Psoas muscle (tissue), 8 donors: ENCODE results near the gene FRRS1L. TPM values are rescaled to one million over a fixed set of nuclear protein-coding genes. Genes with fewer than 3 reads are reported as not detected.

Experiments used
- ATAC-seq, 4 donors: fragments of 200-7000 bp; cut with Tn5 transposase; one replicate each; pipeline ENCODE4 v1.9.1; 2020; ENCODE audit warnings: moderate library complexity in 3 of 4, mild to moderate bottlenecking in 2 of 4
- DNase-seq, 2 donors: peaks; one replicate each; pipeline ENCODE4 v3.0.0-alpha.2; 2020
- H3K27ac ChIP-seq: fragments of 200-600 bp; one replicate; pipeline ENCODE4 v1.8.0; 2022
- H3K27me3 ChIP-seq, 3 donors: fragments of 200-600 bp in 1 of 3; one replicate each; pipeline versions ENCODE4 v1.6.1 to v1.8.0; 2013 to 2022; ENCODE audit warnings: low read length in 2 of 3, mild to moderate bottlenecking in 2 of 3, moderate library complexity in 1 of 3; ENCODE audit not compliant: insufficient read depth in 3 of 3
- H3K36me3 ChIP-seq, 2 donors: fragments of 200-600 bp in 1 of 2; one replicate each; pipeline versions ENCODE4 v1.6.1 to v1.8.0; 2013 to 2022; ENCODE audit warnings: low read depth in 1 of 2, mild to moderate bottlenecking in 1 of 2, moderate library complexity in 1 of 2; ENCODE audit not compliant: insufficient read depth in 1 of 2
- H3K4me1 ChIP-seq: fragments of 200-600 bp; one replicate; pipeline ENCODE4 v1.8.0; 2022
- H3K4me3 ChIP-seq: fragments of 200-600 bp; one replicate; pipeline ENCODE4 v1.8.0; 2022; ENCODE audit warnings: mild to moderate bottlenecking
- H3K9me3 ChIP-seq: fragments of 200-600 bp; one replicate; pipeline ENCODE4 v1.8.0; 2022
- WGBS, 3 donors: extraction: QIAGEN DNeasy Blood & Tissue Kit; methylation state at CpG; one replicate each; pipeline versions ENCODE4 v1.1.6 to v1.1.7; 2013; 5-methylcytosine and 5-hydroxymethylcytosine counted together
- intact Hi-C, 2 donors: fragments of 100-400 bp; cut with DNase I; formaldehyde crosslinking; loops; one replicate each; pipeline versions ENCODE4 v1.11.0 to v1.14.2; 2022
- polyA plus RNA-seq, 3 donors: library from polyadenylated mRNA; stranded (reverse); fragments of 200-250 nt; gene quantifications; one replicate each; pipeline ENCODE4 v1.2.3, GENCODE V29; 2013
- total RNA-seq, 4 donors: library from RNA; stranded (reverse); fragmentation: NEBNext Ultra II Directional in 2 of 4; extraction: Animal tissue kit (Norgen Biotek cat#: 25700) in 2 of 4; gene quantifications; one replicate each; pipeline versions ENCODE4 v1.2.1 to v1.2.4, GENCODE V29; 2021 to 2023
- TF ChIP-seq, protein P1 (sequence below): fragments of 200-600 bp; IDR thresholded peaks from one replicate; pipeline ENCODE4 v1.8.0; 2022; ENCODE audit warnings: antibody characterized with exemption
- donor health status: healthy with polysubstance abuse.
- donor health status: DM: no; HTN: no; CAD: no; lungs with moderate emphysema.
- donor health status: Bipolar disorder and iron deficiency.
- donor health status: healthy.
- donor health status: DM: yes; HTN: yes; CAD: no.
- donor health status: DM: no; HTN: no; CAD: no.
- donor health status: DM: no; HTN: no; CAD: no.
- donor health status: DM: yes; HTN: yes; CAD: no.

Gene FRRS1L
- total and polyA plus RNA-seq, 7 donors: under 0.01 to 0.04 (median 0.01) TPM; not detected in 4

DNA sequence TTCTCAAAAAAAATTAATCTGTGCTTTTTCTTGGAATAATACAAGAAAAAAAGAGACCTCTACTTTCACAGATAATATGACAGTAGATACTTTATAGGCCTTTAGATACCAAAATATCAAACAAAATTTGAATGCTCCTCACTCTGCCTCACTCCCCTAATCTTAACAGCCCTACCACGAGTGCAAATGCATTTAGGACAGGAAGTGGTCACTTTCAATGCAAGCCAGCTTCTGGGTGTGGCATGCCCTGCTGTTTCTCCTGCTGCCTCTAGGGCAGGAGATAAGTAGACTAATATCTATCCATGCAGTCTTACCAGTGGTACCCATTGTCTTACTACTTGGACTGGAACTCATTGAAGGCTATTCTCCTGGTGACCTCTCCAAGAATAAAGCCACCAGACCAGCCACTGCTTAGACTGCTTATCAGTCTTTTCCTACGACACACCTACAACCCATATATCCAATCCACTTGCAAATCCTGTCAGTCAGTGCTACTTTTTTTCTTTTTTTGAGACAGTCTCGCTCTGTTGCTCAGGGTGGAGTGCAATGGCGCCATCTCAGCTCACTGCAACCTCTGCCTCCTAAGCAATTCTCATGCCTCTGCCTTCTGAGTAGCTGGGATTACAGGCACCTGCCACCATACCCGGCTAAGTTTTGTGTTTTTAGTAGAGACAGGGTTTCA, 23.0 kb downstream of the FRRS1L start:
- Histone ChIP-seq H3K27me3 (no peaks in the 10 kb centered on the region), H3K4me3 (no peak overlapping the region), H3K27ac (no peak overlapping the region), H3K4me1 (no peaks in the 10 kb centered on the region), H3K9me3 (no peaks in the 10 kb centered on the region), H3K36me3 (no peaks in the 10 kb centered on the region)
- intact Hi-C loops: no loop called here
- TF ChIP-seq, protein P1, sequence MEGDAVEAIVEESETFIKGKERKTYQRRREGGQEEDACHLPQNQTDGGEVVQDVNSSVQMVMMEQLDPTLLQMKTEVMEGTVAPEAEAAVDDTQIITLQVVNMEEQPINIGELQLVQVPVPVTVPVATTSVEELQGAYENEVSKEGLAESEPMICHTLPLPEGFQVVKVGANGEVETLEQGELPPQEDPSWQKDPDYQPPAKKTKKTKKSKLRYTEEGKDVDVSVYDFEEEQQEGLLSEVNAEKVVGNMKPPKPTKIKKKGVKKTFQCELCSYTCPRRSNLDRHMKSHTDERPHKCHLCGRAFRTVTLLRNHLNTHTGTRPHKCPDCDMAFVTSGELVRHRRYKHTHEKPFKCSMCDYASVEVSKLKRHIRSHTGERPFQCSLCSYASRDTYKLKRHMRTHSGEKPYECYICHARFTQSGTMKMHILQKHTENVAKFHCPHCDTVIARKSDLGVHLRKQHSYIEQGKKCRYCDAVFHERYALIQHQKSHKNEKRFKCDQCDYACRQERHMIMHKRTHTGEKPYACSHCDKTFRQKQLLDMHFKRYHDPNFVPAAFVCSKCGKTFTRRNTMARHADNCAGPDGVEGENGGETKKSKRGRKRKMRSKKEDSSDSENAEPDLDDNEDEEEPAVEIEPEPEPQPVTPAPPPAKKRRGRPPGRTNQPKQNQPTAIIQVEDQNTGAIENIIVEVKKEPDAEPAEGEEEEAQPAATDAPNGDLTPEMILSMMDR: no peak
- ATAC-seq (no peak), DNase-seq (no peak)
- 72 to 76% (median 75%) methylated on average over 5 of the region's 5 CpGs for WGBS, 3 donors

DNA sequence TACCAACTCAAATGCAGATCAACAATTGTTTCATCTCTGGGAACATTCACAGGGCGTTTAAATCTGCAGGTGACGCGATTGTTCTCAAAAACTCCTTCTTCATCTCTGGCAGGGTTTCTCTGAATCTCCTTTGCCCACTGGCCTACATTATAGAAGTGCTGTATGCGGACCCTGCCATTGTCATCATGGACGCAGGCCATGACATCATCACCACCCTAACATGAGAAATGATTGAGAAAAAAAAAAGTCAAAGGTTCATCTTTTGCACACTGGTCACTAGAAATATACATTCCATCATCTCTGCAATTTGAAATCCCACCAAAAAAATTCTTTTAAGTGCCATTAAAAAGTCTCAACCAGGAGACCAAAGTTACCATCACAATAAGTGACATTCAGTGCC, 25.7 kb downstream of the FRRS1L start:
- intact Hi-C loops: no loop called here
- ATAC-seq: no peak

DNA sequence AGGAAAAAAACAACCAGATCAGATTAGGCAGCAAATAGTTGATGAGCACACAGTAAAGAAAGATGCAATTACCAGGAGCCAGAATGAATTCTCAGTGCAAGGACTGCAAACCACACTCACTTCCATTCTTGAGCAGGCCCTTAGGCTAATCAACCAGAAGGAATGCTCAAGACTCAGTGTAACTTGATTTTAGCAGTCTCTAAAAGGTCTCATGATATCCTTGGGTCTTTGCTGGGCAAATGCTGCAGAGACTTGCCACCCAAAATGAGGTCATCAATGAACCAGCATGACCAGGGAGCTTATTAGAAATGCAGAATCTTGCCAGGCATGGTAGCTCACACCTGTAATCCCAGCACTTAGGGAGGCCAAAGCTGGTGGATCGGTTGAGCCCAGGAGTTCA, 27.2 kb downstream of the FRRS1L start:
- H3K4me3 ChIP-seq: no peak overlapping the region
- ATAC-seq (no peak), DNase-seq (no peak)
- no peak overlapping the region for H3K27ac ChIP-seq
- TF ChIP-seq, protein P1: no peak
- WGBS, 3 donors: 43 to 90% (median 84%) methylated on average over 1 of the region's 1 CpG
- no peaks in the 10 kb centered on the region for H3K27me3 ChIP-seq
- H3K4me1 ChIP-seq: no peaks in the 10 kb centered on the region
- no peaks in the 10 kb centered on the region for H3K36me3 ChIP-seq
- H3K9me3 ChIP-seq: no peaks in the 10 kb centered on the region
- intact Hi-C loops: no loop called here

More for the DNA sequence above, 25.7 kb downstream of the FRRS1L start:
- TF ChIP-seq, protein P1: no peak
- Histone ChIP-seq H3K27me3 (no peaks in the 10 kb centered on the region), H3K27ac (no peak overlapping the region), H3K9me3 (no peaks in the 10 kb centered on the region), H3K4me1 (no peaks in the 10 kb centered on the region), H3K36me3 (no peaks in the 10 kb centered on the region), H3K4me3 (no peak overlapping the region)
- WGBS, 3 donors: 91 to 95% (median 94%) methylated on average over 5 of the region's 5 CpGs
- DNase-seq: no peak

DNA sequence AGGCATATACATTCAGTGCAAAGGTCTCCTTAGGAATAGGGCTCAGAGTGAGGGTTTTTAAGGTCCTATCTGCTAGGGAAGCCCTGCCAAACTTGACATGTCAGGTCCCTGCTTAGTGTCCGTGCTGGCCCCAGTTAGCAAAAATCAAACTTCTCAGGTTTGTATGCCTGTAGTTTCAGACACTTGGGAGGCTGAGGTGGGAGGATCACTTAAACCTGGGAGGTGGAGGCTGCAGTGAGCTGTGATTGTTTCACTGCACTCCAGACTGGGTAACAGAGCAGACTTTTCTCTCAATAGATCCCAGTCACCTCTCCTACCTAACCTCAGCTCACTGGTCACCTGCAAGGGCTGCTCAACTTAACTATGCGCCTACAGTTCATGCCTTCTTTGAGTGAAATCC, 28.6 kb downstream of the FRRS1L start:
- H3K4me1 ChIP-seq: no peaks in the 10 kb centered on the region
- intact Hi-C loops: no loop called here
- WGBS, 3 donors: 88 to 94% (median 88%) methylated on average over 2 of the region's 2 CpGs
- DNase-seq (no peak), ATAC-seq (no peak)
- no peaks in the 10 kb centered on the region for H3K36me3 ChIP-seq
- H3K27ac ChIP-seq: no peak overlapping the region
- H3K4me3 ChIP-seq: no peak overlapping the region
- H3K9me3 ChIP-seq: no peaks in the 10 kb centered on the region
- TF ChIP-seq, protein P1: no peak
- no peaks in the 10 kb centered on the region for H3K27me3 ChIP-seq

DNA sequence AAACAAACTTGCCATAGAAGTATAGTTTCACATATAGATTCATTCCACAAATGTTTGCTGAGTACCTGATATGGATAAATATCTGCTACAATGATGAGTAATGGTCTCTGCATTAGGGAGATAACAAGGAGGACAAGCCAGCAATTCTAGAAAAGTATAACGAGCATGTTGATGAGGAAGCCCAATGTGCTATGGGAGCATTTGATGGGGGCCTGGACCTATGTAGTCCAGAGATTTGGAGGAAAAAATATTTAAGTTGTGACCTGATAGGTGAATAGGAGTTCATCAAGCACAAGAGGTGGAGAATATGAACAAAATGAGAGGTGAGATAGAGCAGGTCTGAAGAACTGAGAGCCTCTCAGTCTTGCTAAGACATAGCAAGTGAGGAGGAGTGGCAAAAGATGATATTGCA, 32.9 kb downstream of the FRRS1L start:
- no peaks in the 10 kb centered on the region for H3K27me3 ChIP-seq
- intact Hi-C loops: no loop called here
- no peaks in the 10 kb centered on the region for H3K4me1 ChIP-seq
- DNase-seq (no peak), ATAC-seq (no peak)
- H3K4me3 ChIP-seq: no peak overlapping the region
- H3K36me3 ChIP-seq: no peaks in the 10 kb centered on the region
- WGBS, 3 donors: 88 to 100% (median 97%) methylated on average over 1 of the region's 1 CpG
- no peak overlapping the region for H3K27ac ChIP-seq
- no peaks in the 10 kb centered on the region for H3K9me3 ChIP-seq
- TF ChIP-seq, protein P1: no peak
